Progenitor cell of endocrine pancreas (in vitro differentiated cells): Measurements from ENCODE around the gene DYNLT3. TPM values are rescaled to one million over a fixed set of nuclear protein-coding genes. Genes with fewer than 3 reads are reported as not detected.

Experiments
- DNase-seq: peaks from one replicate; pipeline ENCODE4 v3.0.0; 2021; ENCODE audit warnings: low spot score; ENCODE audit not compliant: unreplicated experiment
- H3K27ac Mint-ChIP-seq: 2 replicates; pipeline ENCODE4 v1.8.0; 2021; ENCODE audit warnings: mild to moderate bottlenecking, moderate library complexity, mixed read lengths
- H3K27me3 Mint-ChIP-seq: 2 replicates; pipeline ENCODE4 v1.8.0; 2021; ENCODE audit warnings: mixed read lengths
- H3K36me3 Mint-ChIP-seq: 2 replicates; pipeline ENCODE4 v1.8.0; 2022; ENCODE audit warnings: mixed read lengths; ENCODE audit not compliant: insufficient read depth
- H3K4me1 Mint-ChIP-seq: 2 replicates; pipeline ENCODE4 v1.8.0; 2021; ENCODE audit warnings: low read depth, mixed read lengths
- H3K4me3 Mint-ChIP-seq: 2 replicates; pipeline ENCODE4 v1.8.0; 2021; ENCODE audit warnings: low read depth, mild to moderate bottlenecking, moderate library complexity, mixed read lengths
- H3K9me3 Mint-ChIP-seq: 2 replicates; pipeline ENCODE4 v1.8.0; 2021; ENCODE audit warnings: low read depth, mixed read lengths
- CTCF ChIP-seq: fragments of 200-600 bp; sonication (generic); IDR thresholded peaks from one replicate; pipeline ENCODE4 v1.5.0; 2021; ENCODE audit warnings: antibody characterized with exemption, mild to moderate bottlenecking; ENCODE audit not compliant: unreplicated experiment
- total RNA-seq: library from RNA; stranded (reverse); gene quantifications from 2 replicates; pipeline ENCODE4 v1.2.1, GENCODE V29; 2021

Gene DYNLT3
- total RNA-seq, 1 donor from 2014 or later = 26.9 TPM

- TF ChIP-seq CTCF = peak; percentile 66
- DNase-seq = peak; percentile 11
- Mint-ChIP-seq H3K9me3 (peaks cover 10% of the 10 kb centered on the region), H3K4me3 (no peak overlapping the region), H3K27ac (no peak overlapping the region), H3K36me3 (no peaks in the 10 kb centered on the region), H3K4me1 (peaks cover 8% of the 10 kb centered on the region), H3K27me3 (no peaks in the 10 kb centered on the region)
Measured at GRCh38 chrX:37825215-37825842, 22.0 kb downstream of the DYNLT3 start.

GRCh38 chrX:37824491-37825214 is 22.7 kb downstream of the DYNLT3 start:
- no peak for TF ChIP-seq CTCF
- no peak for DNase-seq

GRCh38 chrX:37820646-37821045 is 26.7 kb downstream of the DYNLT3 start:
- Mint-ChIP-seq H3K9me3 (peaks cover 15% of the 10 kb centered on the region), H3K27ac (no peak overlapping the region)

More at GRCh38 chrX:37824491-37825214, 22.7 kb downstream of the DYNLT3 start:
- no peaks in the 10 kb centered on the region for H3K36me3 Mint-ChIP-seq
- H3K4me3 Mint-ChIP-seq = no peak overlapping the region
- H3K27ac Mint-ChIP-seq = no peak overlapping the region
- peaks cover 10% of the 10 kb centered on the region for H3K9me3 Mint-ChIP-seq
- no peaks in the 10 kb centered on the region for H3K27me3 Mint-ChIP-seq
- peaks cover 8% of the 10 kb centered on the region for H3K4me1 Mint-ChIP-seq

GRCh38 chrX:37818031-37818430 is 29.3 kb downstream of the DYNLT3 start:
- no peak overlapping the region for H3K27ac Mint-ChIP-seq
- no peak overlapping the region for H3K4me3 Mint-ChIP-seq
- TF ChIP-seq CTCF = no peak
- no peaks in the 10 kb centered on the region for H3K27me3 Mint-ChIP-seq
- H3K4me1 Mint-ChIP-seq = peaks cover 2% of the 10 kb centered on the region
- H3K9me3 Mint-ChIP-seq = peaks cover 11% of the 10 kb centered on the region
- no peaks in the 10 kb centered on the region for H3K36me3 Mint-ChIP-seq
- no peak for DNase-seq

More at GRCh38 chrX:37820646-37821045, 26.7 kb downstream of the DYNLT3 start:
- TF ChIP-seq CTCF = no peak
- Mint-ChIP-seq H3K36me3 (no peaks in the 10 kb centered on the region), H3K4me1 (peaks cover 10% of the 10 kb centered on the region), H3K4me3 (no peak overlapping the region), H3K27me3 (no peaks in the 10 kb centered on the region)
- DNase-seq = no peak

GRCh38 chrX:37817579-37817978 is 29.8 kb downstream of the DYNLT3 start:
- DNase-seq = no peak
- Mint-ChIP-seq H3K4me3 (no peak overlapping the region), H3K9me3 (peaks cover 9% of the 10 kb centered on the region), H3K36me3 (no peaks in the 10 kb centered on the region), H3K4me1 (peaks cover 2% of the 10 kb centered on the region), H3K27ac (no peak overlapping the region), H3K27me3 (no peaks in the 10 kb centered on the region)
- TF ChIP-seq CTCF = no peak
